ENCODE results near the gene KDM6A. TPM values are rescaled to one million over a fixed set of nuclear protein-coding genes. Genes with fewer than 3 reads are reported as not detected.
"Not testable (repeated sequence)": the region's sequence is repeated elsewhere in the genome, so short reads cannot be mapped to it uniquely, and the experiment has no call there.

The KDM6A gene
- total RNA-seq, 1 experiment from 2014 or later: 42.8 TPM

DNA sequence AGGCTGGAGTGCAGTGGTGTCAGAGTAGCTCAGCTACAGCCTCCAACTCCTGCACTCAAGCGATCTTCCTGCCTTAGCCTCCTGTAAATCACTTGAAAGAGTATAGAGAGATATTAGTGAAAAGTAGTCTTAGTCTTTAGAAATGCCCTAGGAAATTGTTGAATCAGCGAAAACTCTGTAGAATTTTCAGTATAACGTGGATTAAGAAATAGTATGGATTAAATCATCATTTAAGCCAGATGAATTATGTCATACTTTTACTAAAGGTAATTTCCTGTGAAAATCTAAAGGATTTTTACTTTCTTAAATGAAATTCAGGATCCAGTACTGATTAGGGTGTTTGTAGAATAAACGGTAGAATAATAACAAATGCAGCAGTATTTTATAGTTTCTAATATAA, 163.2 kb downstream of the KDM6A start:
- Histone ChIP-seq H3K9ac (ENCODE audit: extremely low read depth, insufficient read length, low read length) (no peak overlapping the region), H3T11ph (ENCODE audit: low read length) (no peak overlapping the region), H2BK120ac (ENCODE audit: low read depth, low read length, poor library complexity, severe bottlenecking) (no peak overlapping the region), H4K91ac (ENCODE audit: insufficient read length, low read depth, low read length) (no peak overlapping the region), H3K23ac (ENCODE audit: insufficient read length, low read depth, low read length) (no peak overlapping the region), H3K23me2 (ENCODE audit: insufficient read length, low read depth, low read length, poor library complexity, severe bottlenecking) (no peaks in the 10 kb centered on the region), H3K4me1 (ENCODE audit: insufficient read depth, low read length) (no peaks in the 10 kb centered on the region), H2AFZ (ENCODE audit: low read length) (no peak overlapping the region), H4K20me1 (ENCODE audit: control insufficient read depth, insufficient read depth, insufficient read length) (no peaks in the 10 kb centered on the region), H3K4ac (ENCODE audit: low read depth, low read length) (no peak overlapping the region), H3K27me3 (ENCODE audit: insufficient read depth, low read length) (no peaks in the 10 kb centered on the region), H3K4me2 (ENCODE audit: insufficient read depth, insufficient read length, low read length) (no peak overlapping the region), H2BK12ac (ENCODE audit: insufficient read length, low read depth, low read length) (no peak overlapping the region), H2BK15ac (ENCODE audit: low read depth, low read length) (no peak overlapping the region), H2BK20ac (ENCODE audit: low read depth, low read length, poor library complexity, severe bottlenecking) (no peak overlapping the region), H3K14ac (ENCODE audit: insufficient read depth, low read length) (no peak overlapping the region), H2BK5ac (ENCODE audit: insufficient read length, low read length) (no peak overlapping the region), H4K5ac (ENCODE audit: insufficient read length, low read depth, low read length) (no peak overlapping the region), H3K79me1 (ENCODE audit: insufficient read depth, low read depth, low read length, poor library complexity, severe bottlenecking) (peaks cover 3% of the 10 kb centered on the region), H3K18ac (ENCODE audit: insufficient read length, low read depth, low read length) (no peak overlapping the region), H3K79me2 (ENCODE audit: insufficient read depth, low read length) (peaks cover 7% of the 10 kb centered on the region; the same call in 1 of the 2 replicates), H3K56ac (ENCODE audit: insufficient read length, low read depth, low read length) (no peak overlapping the region), H3K9me3 (ENCODE audit: control insufficient read depth, low read depth, low read length) (peaks cover 6% of the 10 kb centered on the region), H3K27ac (ENCODE audit: insufficient read length, low read depth, low read length) (no peak overlapping the region), H2AK5ac (ENCODE audit: insufficient read length, low read length) (no peak overlapping the region), H4K8ac (replicated peaks; ENCODE audit: insufficient read length, low read depth, low read length) (no peak overlapping the region)
- peaks cover 27 to 37% (median 31%) of the 10 kb centered on the region in 3 experiments for H3K36me3 Mint-ChIP-seq (ENCODE audit: insufficient read depth in 1 of 3, low read depth in 3 of 3)
- no peak for DNase-seq
- 0 out of 7 replicates have a peak overlapping the region, but pooled peaks of 1 of the 3 experiments have one; percentile 24 for H3K27ac Mint-ChIP-seq
- peaks cover 47 to 53% of the 10 kb centered on the region in 2 experiments for H3K9me3 Mint-ChIP-seq
- no peak overlapping the region for H3K4me3 Mint-ChIP-seq
- H3K4me1 Mint-ChIP-seq: peaks cover 9 to 12% of the 10 kb centered on the region in 2 experiments
- H3K27me3 Mint-ChIP-seq (ENCODE audit: low read depth): peaks cover 3% of the 10 kb centered on the region
- WGBS (ENCODE audit: extremely low coverage, insufficient read length, low lambda C conversion rate): no CpG with 5 or more reads among the region's 4 CpGs
- no peak for TF ChIP-seq CTCF (conservative IDR thresholded peaks at IDR 0.05)

DNA sequence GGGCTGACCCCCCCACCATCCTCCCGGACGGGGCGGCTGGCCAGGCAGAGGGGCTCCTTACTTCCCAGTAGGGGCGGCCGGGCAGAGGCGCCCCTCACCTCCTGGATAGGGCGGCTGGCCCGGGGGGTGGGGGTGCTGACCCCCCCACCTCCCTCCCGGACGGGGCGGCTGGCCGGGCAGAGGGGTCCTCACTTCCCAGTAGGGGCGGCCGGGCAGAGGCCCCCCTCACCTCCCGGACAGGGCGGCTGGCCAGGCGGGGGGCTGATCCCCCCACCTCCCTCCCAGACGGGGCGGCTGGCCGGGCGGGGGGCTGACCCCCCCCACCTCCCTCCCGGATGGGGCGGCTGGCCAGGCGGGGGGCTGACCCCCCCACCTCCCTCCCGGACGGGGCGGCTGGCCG, 167.1 kb downstream of the KDM6A start:
- not testable (repeated sequence) for H3K23me2 ChIP-seq (ENCODE audit: insufficient read length, low read depth, low read length, poor library complexity, severe bottlenecking); H2AFZ ChIP-seq (ENCODE audit: low read length); H3K27me3 Mint-ChIP-seq (ENCODE audit: low read depth); DNase-seq; H3K27me3 ChIP-seq (ENCODE audit: insufficient read depth, low read length); H4K20me1 ChIP-seq (ENCODE audit: control insufficient read depth, insufficient read depth, insufficient read length); H3K4me1 Mint-ChIP-seq; H3K4me1 ChIP-seq (ENCODE audit: insufficient read depth, low read length); H2BK15ac ChIP-seq (ENCODE audit: low read depth, low read length); H2BK20ac ChIP-seq (ENCODE audit: low read depth, low read length, poor library complexity, severe bottlenecking); H3K9ac ChIP-seq (ENCODE audit: extremely low read depth, insufficient read length, low read length); H2BK12ac ChIP-seq (ENCODE audit: insufficient read length, low read depth, low read length); H4K5ac ChIP-seq (ENCODE audit: insufficient read length, low read depth, low read length); H3K14ac ChIP-seq (ENCODE audit: insufficient read depth, low read length); H3K56ac ChIP-seq (ENCODE audit: insufficient read length, low read depth, low read length); H3K4ac ChIP-seq (ENCODE audit: low read depth, low read length); H3K23ac ChIP-seq (ENCODE audit: insufficient read length, low read depth, low read length); H2AK5ac ChIP-seq (ENCODE audit: insufficient read length, low read length); H3K79me1 ChIP-seq (ENCODE audit: insufficient read depth, low read depth, low read length, poor library complexity, severe bottlenecking); H4K91ac ChIP-seq (ENCODE audit: insufficient read length, low read depth, low read length); H3K27ac ChIP-seq (ENCODE audit: insufficient read length, low read depth, low read length); H2BK120ac ChIP-seq (ENCODE audit: low read depth, low read length, poor library complexity, severe bottlenecking); H3K18ac ChIP-seq (ENCODE audit: insufficient read length, low read depth, low read length); H3K4me3 Mint-ChIP-seq; H3K9me3 ChIP-seq (ENCODE audit: control insufficient read depth, low read depth, low read length); H3K27ac Mint-ChIP-seq; H4K8ac ChIP-seq (replicated peaks; ENCODE audit: insufficient read length, low read depth, low read length); H3K4me2 ChIP-seq (ENCODE audit: insufficient read depth, insufficient read length, low read length); H3K79me2 ChIP-seq (ENCODE audit: insufficient read depth, low read length); H2BK5ac ChIP-seq (ENCODE audit: insufficient read length, low read length); H3T11ph ChIP-seq (ENCODE audit: low read length)
- H3K36me3 Mint-ChIP-seq (ENCODE audit: insufficient read depth in 1 of 3, low read depth in 3 of 3): peaks cover 27 to 36% (median 28%) of the 10 kb centered on the region in 3 experiments
- peaks cover 42 to 48% of the 10 kb centered on the region in 2 experiments for H3K9me3 Mint-ChIP-seq
- no CpG with 5 or more reads among the region's 28 CpGs for WGBS (ENCODE audit: extremely low coverage, insufficient read length, low lambda C conversion rate)
